CD4-positive, CD25-positive, alpha-beta regulatory T cell (primary cell): ENCODE data around the gene DUSP2. TPM values are rescaled to one million over a fixed set of nuclear protein-coding genes. Genes with fewer than 3 reads are reported as not detected.
A peak's percentile ranks its signal among the peaks of the same experiment; 100 is the strongest.

Experiments
- ATAC-seq, 2 donors: fragments of 150-1000 bp; cut with Tn5 transposase; one replicate each; pipeline ENCODE4 v1.10.0; 2021; ENCODE audit warnings: low read depth in 2 of 2, moderate number of reproducible peaks in 2 of 2, moderate library complexity in 1 of 2
- DNase-seq, 3 donors: peaks; one replicate each; pipeline versions ENCODE4 v3.0.0 to v3.0.0-alpha.2; 2012 to 2022; ENCODE audit warnings: mixed read lengths in 1 of 3
- H3K27ac ChIP-seq: one replicate; pipeline ENCODE4 v1.7.0; 2013; ENCODE audit warnings: mild to moderate bottlenecking, low read length; ENCODE audit not compliant: insufficient read depth, poor library complexity, severe bottlenecking
- H3K27me3 ChIP-seq: one replicate; pipeline ENCODE4 v1.7.0; 2013; ENCODE audit warnings: low read length; ENCODE audit not compliant: control insufficient read depth, insufficient read depth
- H3K36me3 ChIP-seq: one replicate; pipeline ENCODE4 v1.7.0; 2013; ENCODE audit warnings: mild to moderate bottlenecking, low read length, moderate library complexity; ENCODE audit not compliant: control insufficient read depth, insufficient read depth
- H3K4me1 ChIP-seq: 2 replicates; pipeline ENCODE4 v1.7.0; 2013; ENCODE audit warnings: mild to moderate bottlenecking, low read length; ENCODE audit not compliant: insufficient read depth, control insufficient read depth, poor library complexity, severe bottlenecking
- H3K4me3 ChIP-seq: one replicate; pipeline ENCODE4 v1.7.0; 2013; ENCODE audit warnings: low read depth, mild to moderate bottlenecking, low read length, moderate library complexity
- H3K9me3 ChIP-seq, 2 experiments: 1 replicate in 1 of 2; 2 replicates in 1 of 2; pipeline ENCODE4 v1.7.0; 2013; ENCODE audit warnings: low read length in 2 of 2, mild to moderate bottlenecking in 1 of 2, moderate library complexity in 1 of 2; ENCODE audit not compliant: control insufficient read depth in 2 of 2
- H3K27ac Mint-ChIP-seq, 3 donors: one replicate each; pipeline ENCODE4 v1.8.0; 2020 to 2022; ENCODE audit warnings: mild to moderate bottlenecking in 3 of 3, mixed read lengths in 3 of 3, moderate library complexity in 2 of 3
- H3K27me3 Mint-ChIP-seq: one replicate; pipeline ENCODE4 v1.8.0; 2022; ENCODE audit warnings: mild to moderate bottlenecking, mixed read lengths
- H3K36me3 Mint-ChIP-seq: one replicate; pipeline ENCODE4 v1.8.0; 2020; ENCODE audit warnings: mixed read lengths
- H3K4me1 Mint-ChIP-seq, 4 donors: one replicate each; pipeline ENCODE4 v1.8.0; 2020 to 2022; ENCODE audit warnings: mixed read lengths in 4 of 4, mild to moderate bottlenecking in 1 of 4
- H3K4me3 Mint-ChIP-seq, 4 donors: one replicate each; pipeline ENCODE4 v1.8.0; 2020 to 2022; ENCODE audit warnings: mild to moderate bottlenecking in 4 of 4, mixed read lengths in 4 of 4, moderate library complexity in 3 of 4
- H3K9me3 Mint-ChIP-seq, 7 donors: one replicate each; pipeline ENCODE4 v1.8.0; 2020 to 2022; ENCODE audit warnings: mixed read lengths in 7 of 7, mild to moderate bottlenecking in 3 of 7, moderate library complexity in 2 of 7
- polyA plus RNA-seq, 4 donors: library from polyadenylated mRNA; unstranded; fragments of 300-500 nt; fragmentation: Illumina TruSeq; gene quantifications; one replicate each; pipeline ENCODE4 v1.2.3, GENCODE V29; 2021
- total RNA-seq: library from RNA; stranded (reverse); gene quantifications from one replicate; pipeline ENCODE4 v1.2.3, GENCODE V29; 2022

Gene DUSP2
- total and polyA plus RNA-seq, 5 donors from 2014 or later: 30.8 to 566 (median 47.2) TPM

DNA sequence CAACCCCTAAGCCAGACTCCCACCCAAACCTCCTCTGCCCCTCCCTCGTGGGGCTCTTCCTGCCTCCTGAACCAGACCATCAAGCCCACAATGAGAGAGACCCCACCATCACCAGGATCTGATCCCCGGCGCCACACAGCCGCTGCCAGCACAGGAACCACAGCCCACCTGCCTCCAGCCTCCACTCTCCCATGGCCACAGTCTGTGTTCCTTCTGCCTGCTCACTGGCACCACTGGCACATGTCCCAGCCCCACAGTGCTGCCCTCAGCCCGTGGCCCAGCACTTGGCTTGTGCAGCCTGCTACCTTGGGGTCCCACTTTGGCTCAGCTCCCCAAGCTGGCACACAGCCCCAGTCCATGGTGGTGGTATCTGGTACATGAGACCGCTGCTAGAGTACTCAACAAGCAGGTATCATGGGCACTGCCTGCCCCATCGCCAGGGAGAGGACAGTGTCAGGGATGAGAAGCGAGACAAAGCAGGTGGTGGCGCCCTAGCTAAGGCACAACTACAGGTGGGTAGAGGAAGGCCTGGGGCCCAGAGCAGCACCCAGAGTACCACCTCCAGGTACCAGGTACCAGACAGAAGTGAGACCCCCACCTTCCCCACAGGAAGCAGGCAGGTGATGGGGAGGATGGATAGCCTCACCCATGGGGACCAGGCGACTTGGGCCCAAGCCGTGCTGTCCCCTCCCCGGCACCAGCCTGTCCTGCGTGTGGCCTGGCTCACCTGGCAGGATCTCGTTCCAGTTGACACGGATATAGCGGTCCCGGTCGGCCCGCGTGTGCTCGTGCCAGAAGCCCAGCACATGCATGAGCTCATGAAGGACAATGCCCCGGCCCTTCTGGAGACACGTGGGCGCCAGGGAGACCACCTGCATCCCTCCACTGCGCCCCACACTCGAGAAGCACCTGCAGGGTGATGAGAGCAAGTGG, 13.2 kb downstream of the DUSP2 start:
- Mint-ChIP-seq H3K27me3 (no peaks in the 10 kb centered on the region), H3K4me1 (peaks cover 2 to 17% (median 8%) of the 10 kb centered on the region in 4 donors), H3K9me3 (peaks cover 0 to 2% (median 0%) of the 10 kb centered on the region in 7 donors), H3K27ac (peak overlapping the region; percentile 76 to 95 (median 89)), H3K36me3 (peaks cover 30% of the 10 kb centered on the region), H3K4me3 (peak overlapping the region in 1 of 4 donors; percentile 54)
- Histone ChIP-seq H3K36me3 (peaks cover 4% of the 10 kb centered on the region), H3K9me3 (no peaks in the 10 kb centered on the region), H3K4me3 (no peak overlapping the region), H3K27ac (no peak overlapping the region), H3K4me1 (peaks cover 3% of the 10 kb centered on the region), H3K27me3 (no peaks in the 10 kb centered on the region)
- DNase-seq: no peak
- no peak for ATAC-seq

DNA sequence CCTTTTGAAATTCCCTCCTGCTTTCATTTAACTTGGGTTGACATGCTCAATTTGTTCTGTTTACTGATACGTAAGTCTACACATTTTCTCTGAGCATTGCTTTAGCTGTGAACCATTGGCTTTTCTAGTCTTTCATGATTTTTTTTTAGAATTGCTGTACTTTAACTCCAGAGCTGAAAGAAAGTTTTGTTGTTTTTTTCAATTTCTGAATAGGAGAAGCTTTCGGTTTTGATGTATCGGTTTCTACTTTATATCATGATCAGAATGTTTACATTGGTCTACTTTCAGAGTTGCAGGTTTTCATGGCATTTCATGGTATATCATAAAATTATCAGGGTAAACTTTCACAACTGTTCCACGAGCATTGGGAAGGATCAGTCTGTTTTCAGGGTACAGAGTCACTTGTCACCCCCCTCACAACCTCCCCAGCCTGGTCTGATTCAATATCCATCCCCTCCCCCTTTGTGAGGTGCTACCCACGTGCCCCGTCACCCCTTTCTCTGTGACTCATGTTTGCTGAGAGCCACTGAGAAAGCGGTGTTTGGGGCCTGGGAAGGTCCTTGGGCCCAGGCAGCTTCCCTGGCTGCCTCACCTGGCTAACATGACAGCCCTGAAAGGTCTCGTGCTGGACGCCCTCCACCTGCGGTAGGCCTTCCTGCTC, 14.0 kb downstream of the DUSP2 start:
- H3K27me3 Mint-ChIP-seq: no peaks in the 10 kb centered on the region
- peak overlapping the region; percentile 76 to 95 (median 89) for H3K27ac Mint-ChIP-seq
- peaks cover 2 to 18% (median 9%) of the 10 kb centered on the region in 4 donors for H3K4me1 Mint-ChIP-seq
- peaks cover 36% of the 10 kb centered on the region for H3K36me3 Mint-ChIP-seq
- H3K4me3 Mint-ChIP-seq: peak overlapping the region in 2 of 4 donors; percentile 4 to 44
- Histone ChIP-seq H3K9me3 (no peaks in the 10 kb centered on the region), H3K4me3 (no peak overlapping the region), H3K27me3 (no peaks in the 10 kb centered on the region), H3K4me1 (peaks cover 3% of the 10 kb centered on the region), H3K27ac (no peak overlapping the region), H3K36me3 (peaks cover 5% of the 10 kb centered on the region)
- ATAC-seq: peak in 1 of 2 donors; percentile 53
- DNase-seq: peak in 1 of 3 donors; percentile 57
- peaks cover 0 to 2% (median 0%) of the 10 kb centered on the region in 7 donors for H3K9me3 Mint-ChIP-seq

DNA sequence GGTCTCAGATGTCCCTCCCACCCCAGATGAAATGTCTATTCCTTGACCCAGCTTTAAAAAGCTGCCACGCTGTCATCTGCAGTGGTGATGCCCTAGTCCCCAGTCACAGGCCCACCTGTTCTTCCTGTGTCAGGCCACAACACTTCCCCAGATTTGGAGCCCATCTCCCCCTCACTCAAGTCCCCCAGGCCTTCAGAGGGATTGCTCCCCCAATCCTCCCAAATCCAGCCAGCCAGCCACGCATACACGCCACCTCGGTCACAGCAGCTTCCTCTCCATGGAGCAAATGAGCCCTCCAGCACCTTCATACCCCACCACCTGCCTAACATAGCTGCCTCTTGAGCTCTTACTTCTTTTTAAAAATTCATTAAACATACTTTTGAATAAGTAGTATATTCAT, 14.8 kb downstream of the DUSP2 start:
- H3K4me3 Mint-ChIP-seq: no peak overlapping the region
- peaks cover 2 to 18% (median 10%) of the 10 kb centered on the region in 4 donors for H3K4me1 Mint-ChIP-seq
- peaks cover 41% of the 10 kb centered on the region for H3K36me3 Mint-ChIP-seq

GRCh38 chr2:96129528-96130120, 15.6 kb downstream of the DUSP2 start:
- Histone ChIP-seq H3K27ac (no peak overlapping the region), H3K36me3 (peaks cover 10% of the 10 kb centered on the region), H3K9me3 (no peaks in the 10 kb centered on the region), H3K4me3 (no peak overlapping the region), H3K27me3 (no peaks in the 10 kb centered on the region), H3K4me1 (peaks cover 3% of the 10 kb centered on the region)
- no peaks in the 10 kb centered on the region for H3K27me3 Mint-ChIP-seq
- peaks cover 41% of the 10 kb centered on the region for H3K36me3 Mint-ChIP-seq
- no peak overlapping the region for H3K4me3 Mint-ChIP-seq
- H3K27ac Mint-ChIP-seq: peak overlapping the region in 2 of 3 donors; percentile 42 to 48
- peaks cover 4 to 18% (median 11%) of the 10 kb centered on the region in 4 donors for H3K4me1 Mint-ChIP-seq
- peaks cover 0 to 2% (median 0%) of the 10 kb centered on the region in 7 donors for H3K9me3 Mint-ChIP-seq
- DNase-seq (no peak), ATAC-seq (no peak)

More for the DNA sequence above, 14.8 kb downstream of the DUSP2 start:
- Mint-ChIP-seq H3K27ac (peak overlapping the region; percentile 76 to 89 (median 88)), H3K9me3 (peaks cover 0 to 2% (median 0%) of the 10 kb centered on the region in 7 donors), H3K27me3 (no peaks in the 10 kb centered on the region)
- Histone ChIP-seq H3K27me3 (no peaks in the 10 kb centered on the region), H3K36me3 (peaks cover 10% of the 10 kb centered on the region), H3K9me3 (no peaks in the 10 kb centered on the region), H3K4me3 (no peak overlapping the region), H3K27ac (no peak overlapping the region), H3K4me1 (peaks cover 3% of the 10 kb centered on the region)
- DNase-seq: no peak
- no peak for ATAC-seq

GRCh38 chr2:96128456-96128855, 16.8 kb downstream of the DUSP2 start:
- Mint-ChIP-seq H3K36me3 (peaks cover 41% of the 10 kb centered on the region), H3K9me3 (peaks cover 0 to 2% (median 0%) of the 10 kb centered on the region in 7 donors), H3K27me3 (no peaks in the 10 kb centered on the region), H3K27ac (no peak overlapping the region), H3K4me1 (peaks cover 4 to 18% (median 11%) of the 10 kb centered on the region in 4 donors), H3K4me3 (no peak overlapping the region)
- no peak for ATAC-seq
- peaks cover 3% of the 10 kb centered on the region for H3K4me1 ChIP-seq
- no peak overlapping the region for H3K27ac ChIP-seq
- H3K36me3 ChIP-seq: peaks cover 10% of the 10 kb centered on the region
- H3K4me3 ChIP-seq: no peak overlapping the region
- H3K27me3 ChIP-seq: no peaks in the 10 kb centered on the region
- no peak for DNase-seq
- H3K9me3 ChIP-seq: no peaks in the 10 kb centered on the region

DNA sequence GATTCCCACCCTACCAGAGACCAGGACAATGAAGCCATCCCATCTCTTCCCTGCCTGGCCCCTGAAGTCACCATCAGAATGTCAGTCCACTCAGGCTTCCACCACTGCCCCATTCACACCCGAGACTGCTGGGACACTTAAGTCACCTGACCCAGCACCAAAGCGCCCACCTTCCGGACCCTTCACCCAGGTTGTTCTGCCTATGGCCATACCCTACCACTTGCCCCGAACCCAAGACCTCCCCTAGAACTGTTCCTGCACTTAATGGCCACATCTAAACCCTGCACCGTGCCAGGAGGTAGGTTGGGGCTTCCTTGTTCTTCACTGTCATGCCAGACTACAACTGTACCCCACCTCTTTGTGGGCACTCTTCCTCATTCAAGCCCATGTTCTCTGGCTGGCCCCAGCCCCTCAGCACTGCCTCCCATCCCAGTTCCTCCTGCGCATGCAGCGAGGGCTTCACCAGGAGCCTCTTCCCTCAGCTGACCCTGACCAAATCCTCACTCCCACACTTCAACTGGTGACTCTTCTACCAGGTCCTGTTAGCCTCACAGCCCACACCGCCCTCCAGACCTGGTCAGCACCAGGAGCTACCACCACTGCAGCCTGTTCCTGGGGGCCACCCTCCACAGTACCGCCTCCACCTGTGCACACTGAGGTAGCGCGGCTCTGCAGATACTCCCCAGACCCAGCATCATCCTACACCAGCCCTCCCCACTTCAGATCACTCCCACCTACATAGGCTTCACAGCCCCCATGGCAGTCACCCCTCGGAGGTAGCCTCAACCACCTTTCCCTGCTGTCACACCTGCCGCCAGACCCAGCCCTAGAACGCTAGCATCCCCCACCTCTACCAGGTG, 20.6 kb downstream of the DUSP2 start:
- peak overlapping the region in 1 of 3 donors; percentile 21 for H3K27ac Mint-ChIP-seq
- Histone ChIP-seq H3K9me3 (no peaks in the 10 kb centered on the region), H3K4me3 (no peak overlapping the region), H3K36me3 (peaks cover 10% of the 10 kb centered on the region), H3K27ac (no peak overlapping the region), H3K27me3 (no peaks in the 10 kb centered on the region), H3K4me1 (no peaks in the 10 kb centered on the region)
- H3K27me3 Mint-ChIP-seq: peaks cover 25% of the 10 kb centered on the region
- H3K4me3 Mint-ChIP-seq: peak overlapping the region in 1 of 4 donors; percentile 40
- peaks cover 0 to 9% (median 6%) of the 10 kb centered on the region in 4 donors for H3K4me1 Mint-ChIP-seq
- DNase-seq: no peak
- peaks cover 30% of the 10 kb centered on the region for H3K36me3 Mint-ChIP-seq
- H3K9me3 Mint-ChIP-seq: peaks cover 0 to 1% (median 0%) of the 10 kb centered on the region in 7 donors
- ATAC-seq: no peak

DNA sequence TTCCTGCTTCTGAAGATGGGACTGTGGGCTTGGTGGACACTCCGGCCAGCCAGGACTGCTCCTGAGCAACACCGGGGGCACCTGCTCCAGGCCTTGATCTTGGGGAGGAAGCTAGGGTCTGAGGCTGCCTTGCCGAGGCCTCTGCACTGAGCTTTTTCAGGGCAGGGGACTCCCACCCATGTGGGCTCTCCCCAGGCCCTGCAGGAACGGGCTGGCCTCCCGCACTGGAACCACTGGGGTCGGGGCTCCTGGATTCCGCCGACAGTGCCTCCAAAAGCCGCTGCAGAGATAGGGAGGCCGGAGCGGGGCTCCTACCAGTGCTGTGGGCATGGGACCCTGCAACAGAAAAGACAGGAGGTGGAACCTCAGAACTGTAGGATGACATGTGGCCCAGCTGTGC, 21.3 kb downstream of the DUSP2 start:
- Histone ChIP-seq H3K36me3 (peaks cover 10% of the 10 kb centered on the region), H3K4me3 (no peak overlapping the region), H3K9me3 (no peaks in the 10 kb centered on the region), H3K27ac (no peak overlapping the region), H3K27me3 (no peaks in the 10 kb centered on the region), H3K4me1 (no peaks in the 10 kb centered on the region)
- Mint-ChIP-seq H3K9me3 (peaks cover 0 to 1% (median 0%) of the 10 kb centered on the region in 7 donors), H3K27ac (no peak overlapping the region), H3K4me1 (peaks cover 0 to 9% (median 6%) of the 10 kb centered on the region in 4 donors), H3K4me3 (no peak overlapping the region), H3K36me3 (peaks cover 25% of the 10 kb centered on the region), H3K27me3 (peaks cover 32% of the 10 kb centered on the region)
- ATAC-seq (no peak), DNase-seq (no peak)
